Mesendoderm (in vitro differentiated cells): Measurements from ENCODE around the gene HAUS2.

ENCODE experiments used
- DNase-seq: peaks from one replicate; pipeline ENCODE4 v3.0.0; 2013
- H2AK5ac ChIP-seq: 2 replicates; pipeline ENCODE4 v1.6.1; 2013; ENCODE audit warnings: low read length, inconsistent platforms
- H2BK120ac ChIP-seq: 2 replicates; pipeline ENCODE4 v1.6.1; 2013; ENCODE audit warnings: low read depth, mild to moderate bottlenecking, low read length, moderate library complexity, mixed read lengths
- H2BK15ac ChIP-seq: replicated peaks from 2 replicates; pipeline ENCODE4 v1.6.1; 2013; ENCODE audit warnings: low read depth, mild to moderate bottlenecking, moderate library complexity
- H2BK5ac ChIP-seq: 2 replicates; pipeline ENCODE4 v1.6.1; 2013; ENCODE audit warnings: low read length, inconsistent platforms
- H3K18ac ChIP-seq: 2 replicates; pipeline ENCODE4 v1.6.1; 2013; ENCODE audit warnings: mild to moderate bottlenecking, low read length, mixed read lengths
- H3K23ac ChIP-seq: one replicate; pipeline ENCODE4 v1.6.1; 2013; ENCODE audit warnings: low read length
- H3K27ac ChIP-seq: 2 replicates; pipeline ENCODE4 v1.5.1; 2013; ENCODE audit warnings: low read depth, mild to moderate bottlenecking, inconsistent platforms, low read length, moderate library complexity
- H3K27me3 ChIP-seq: 2 replicates; pipeline ENCODE4 v1.6.1; 2013; ENCODE audit warnings: low read length, control low read depth, mild to moderate bottlenecking, inconsistent platforms; ENCODE audit not compliant: insufficient read depth, poor library complexity
- H3K36me3 ChIP-seq: 2 replicates; pipeline ENCODE4 v1.6.1; 2013; ENCODE audit warnings: low read length, inconsistent platforms; ENCODE audit not compliant: control insufficient read depth, insufficient read depth
- H3K4ac ChIP-seq: one replicate; pipeline ENCODE4 v1.6.1; 2013; ENCODE audit warnings: low read depth, mild to moderate bottlenecking, low read length, moderate library complexity
- H3K4me1 ChIP-seq: 2 replicates; pipeline ENCODE4 v1.6.1; 2013; ENCODE audit warnings: low read depth, low read length, inconsistent platforms; ENCODE audit not compliant: control insufficient read depth
- H3K4me2 ChIP-seq: 2 replicates; pipeline ENCODE4 v1.6.1; 2013; ENCODE audit warnings: low read length
- H3K4me3 ChIP-seq: 2 replicates; pipeline ENCODE4 v1.5.1; 2013; ENCODE audit warnings: mild to moderate bottlenecking, low read length
- H3K56ac ChIP-seq: one replicate; pipeline ENCODE4 v1.6.1; 2013; ENCODE audit warnings: low read length
- H3K79me1 ChIP-seq: 2 replicates; pipeline ENCODE4 v1.6.1; 2013; ENCODE audit warnings: low read length, inconsistent platforms
- H3K79me2 ChIP-seq: 2 replicates; pipeline ENCODE4 v1.6.1; 2013; ENCODE audit warnings: mild to moderate bottlenecking, low read length; ENCODE audit not compliant: control insufficient read depth, insufficient read depth
- H3K9ac ChIP-seq: 2 replicates; pipeline ENCODE4 v1.6.1; 2013; ENCODE audit warnings: low read length, inconsistent platforms
- H4K5ac ChIP-seq: one replicate; pipeline ENCODE4 v1.6.1; 2013; ENCODE audit warnings: low read length
- H4K8ac ChIP-seq: one replicate; pipeline ENCODE4 v1.6.1; 2013; ENCODE audit warnings: low read depth, mild to moderate bottlenecking, control low read depth, low read length, moderate library complexity
- WGBS: extraction: QIAGEN DNeasy Blood & Tissue Kit; methylation state at CpG from one replicate; pipeline ENCODE4 v1.1.7; 2013; ENCODE audit warnings: low lambda C conversion rate, missing lambda C conversion rate; ENCODE audit not compliant: insufficient coverage; ENCODE audit errors: extremely low coverage; 5-methylcytosine and 5-hydroxymethylcytosine counted together

The HAUS2 gene

DNA sequence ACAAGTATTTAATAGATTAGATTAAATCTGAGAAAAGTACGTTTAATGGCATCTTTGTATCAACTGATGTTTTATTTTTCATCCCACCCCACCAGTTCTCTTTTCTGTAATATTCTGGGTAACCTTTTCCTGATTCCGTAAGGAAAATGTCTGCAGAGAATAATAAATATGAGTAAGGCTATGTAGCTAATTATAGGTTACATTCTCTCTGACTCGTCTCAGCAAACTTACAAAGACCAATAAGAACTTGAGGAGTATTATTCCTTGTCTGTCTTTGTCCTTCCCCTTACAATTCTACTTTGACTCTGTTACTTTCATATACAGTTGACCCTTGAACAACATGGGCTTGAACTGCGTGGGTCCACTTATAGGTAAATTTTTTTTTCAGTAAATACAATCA, 41.1 kb upstream of the HAUS2 start:
- no CpG with 5 or more reads among the region's 4 CpGs for WGBS
- no peak overlapping the region for H2BK120ac ChIP-seq
- H3K9ac ChIP-seq = no peak overlapping the region
- H2AK5ac ChIP-seq = no peak overlapping the region
- H3K36me3 ChIP-seq = no peaks in the 10 kb centered on the region
- H3K79me1 ChIP-seq = peaks cover 8% of the 10 kb centered on the region
- no peak overlapping the region for H3K4me2 ChIP-seq
- no peak overlapping the region for H3K4ac ChIP-seq
- H3K27ac ChIP-seq = no peak overlapping the region
- H4K5ac ChIP-seq = no peak overlapping the region
- H3K4me1 ChIP-seq = no peaks in the 10 kb centered on the region
- no peaks in the 10 kb centered on the region for H3K27me3 ChIP-seq
- H3K18ac ChIP-seq = no peak overlapping the region
- H4K8ac ChIP-seq = no peak overlapping the region
- no peak overlapping the region for H3K56ac ChIP-seq
- H2BK15ac ChIP-seq = no peak overlapping the region
- no peak overlapping the region for H3K4me3 ChIP-seq
- H3K23ac ChIP-seq = no peak overlapping the region
- no peak for DNase-seq
- no peak overlapping the region for H2BK5ac ChIP-seq
- peaks cover 2% of the 10 kb centered on the region for H3K79me2 ChIP-seq

DNA sequence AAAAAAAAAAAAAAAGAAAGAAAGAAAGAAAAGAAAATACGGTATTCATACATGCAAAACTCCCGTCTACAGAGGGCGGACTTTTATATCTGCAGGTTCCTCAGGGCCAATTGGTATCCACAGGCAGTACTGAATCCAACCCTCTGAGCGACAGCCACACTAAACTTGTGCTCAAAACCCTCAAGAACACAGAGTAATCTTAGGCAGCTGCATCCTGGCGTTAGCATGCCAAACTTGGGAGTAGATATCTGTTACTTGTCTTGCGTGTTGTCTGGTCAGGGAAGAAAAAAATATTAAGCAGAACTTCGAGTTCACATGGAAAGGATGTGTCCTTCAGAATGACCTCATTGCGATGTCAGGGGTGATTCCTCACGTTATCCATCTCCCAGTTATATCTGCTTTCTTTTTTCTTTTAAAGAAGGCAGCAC, 40.4 kb upstream of the HAUS2 start:
- Histone ChIP-seq H3K4ac (no peak overlapping the region), H3K56ac (no peak overlapping the region), H2BK120ac (no peak overlapping the region), H3K27me3 (no peaks in the 10 kb centered on the region), H3K18ac (no peak overlapping the region), H2BK15ac (no peak overlapping the region), H3K23ac (no peak overlapping the region), H3K79me1 (peaks cover 5% of the 10 kb centered on the region), H2BK5ac (no peak overlapping the region), H3K4me1 (no peaks in the 10 kb centered on the region), H2AK5ac (no peak overlapping the region), H3K36me3 (no peaks in the 10 kb centered on the region), H3K27ac (no peak overlapping the region), H3K79me2 (peaks cover 2% of the 10 kb centered on the region), H4K5ac (no peak overlapping the region), H4K8ac (no peak overlapping the region), H3K4me2 (no peak overlapping the region), H3K9ac (no peak overlapping the region), H3K4me3 (no peak overlapping the region)
- no peak for DNase-seq
- whole genome bisulfite sequencing = no CpG with 5 or more reads among the region's 9 CpGs

DNA sequence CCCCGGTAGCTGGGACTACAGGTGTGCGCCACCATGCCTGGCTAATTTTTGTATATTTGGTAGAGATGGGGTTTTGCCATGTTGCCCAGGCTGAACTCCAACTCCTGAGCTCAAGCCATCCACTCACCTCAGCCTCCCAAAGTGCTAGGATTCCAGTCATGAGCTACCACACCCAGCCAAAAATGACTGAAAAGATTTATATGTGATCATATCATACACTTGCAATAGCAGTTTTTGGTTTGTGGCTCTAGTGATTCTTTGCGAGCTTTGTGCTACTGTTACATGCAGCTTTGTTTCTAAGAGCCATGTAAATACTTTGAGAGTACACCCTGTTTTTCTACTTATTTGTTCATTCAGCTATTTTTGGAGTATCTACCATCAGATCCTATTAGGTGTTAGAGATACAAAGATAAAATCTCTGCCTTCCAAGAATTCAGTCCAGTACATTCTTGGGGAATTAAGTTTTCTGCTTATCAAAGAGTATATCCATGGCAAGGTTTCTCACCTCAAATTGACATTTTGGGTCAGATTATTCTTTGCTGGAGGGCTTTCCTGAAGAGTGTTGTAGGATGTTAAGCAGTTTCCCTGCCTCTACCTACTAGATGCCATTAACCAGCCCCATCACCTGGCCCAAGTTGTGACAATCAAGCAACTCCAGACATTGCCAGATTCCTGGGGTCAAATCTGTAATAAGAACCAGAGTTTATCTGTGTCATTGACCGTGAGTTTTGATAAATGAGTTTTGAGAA, 38.2 kb upstream of the HAUS2 start:
- no peak overlapping the region for H2BK5ac ChIP-seq
- no peak overlapping the region for H2BK15ac ChIP-seq
- no peak overlapping the region for H4K8ac ChIP-seq
- no peaks in the 10 kb centered on the region for H3K4me1 ChIP-seq
- H4K5ac ChIP-seq = no peak overlapping the region
- DNase-seq = no peak
- H3K4me2 ChIP-seq = no peak overlapping the region
- no peak overlapping the region for H2AK5ac ChIP-seq
- H3K79me1 ChIP-seq = peaks cover 5% of the 10 kb centered on the region
- no peak overlapping the region for H3K4ac ChIP-seq
- H3K79me2 ChIP-seq = peaks cover 2% of the 10 kb centered on the region
- no peak overlapping the region for H3K4me3 ChIP-seq
- WGBS = no CpG with 5 or more reads among the region's 4 CpGs
- H3K36me3 ChIP-seq = no peaks in the 10 kb centered on the region
- no peaks in the 10 kb centered on the region for H3K27me3 ChIP-seq
- no peak overlapping the region for H3K18ac ChIP-seq
- no peak overlapping the region for H3K56ac ChIP-seq
- H3K9ac ChIP-seq = no peak overlapping the region
- no peak overlapping the region for H2BK120ac ChIP-seq
- H3K27ac ChIP-seq = no peak overlapping the region
- no peak overlapping the region for H3K23ac ChIP-seq

DNA sequence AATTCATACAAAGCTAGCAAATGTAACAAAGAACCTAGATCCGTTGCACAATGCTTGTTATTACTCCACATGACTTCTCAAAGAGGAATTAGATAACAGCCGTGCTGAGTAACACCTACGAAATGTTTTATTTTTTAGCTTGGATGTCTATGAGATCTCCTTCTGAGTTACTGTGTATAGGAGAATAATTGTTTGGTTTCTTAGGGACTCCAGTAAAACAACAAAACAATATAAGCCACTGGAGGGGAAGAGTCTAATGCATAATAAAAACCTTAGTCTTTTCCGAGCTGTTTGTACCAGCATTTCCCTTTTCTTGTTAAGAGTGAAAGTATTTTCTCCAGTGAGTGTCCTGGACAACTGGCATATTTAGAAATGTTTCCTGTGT, 37.6 kb upstream of the HAUS2 start:
- DNase-seq = no peak
- WGBS = no CpG with 5 or more reads among the region's 4 CpGs
- no peak overlapping the region for H4K8ac ChIP-seq
- no peak overlapping the region for H3K56ac ChIP-seq
- no peak overlapping the region for H2BK120ac ChIP-seq
- H3K27me3 ChIP-seq = no peaks in the 10 kb centered on the region
- no peak overlapping the region for H4K5ac ChIP-seq
- no peak overlapping the region for H3K9ac ChIP-seq
- H3K4me1 ChIP-seq = no peaks in the 10 kb centered on the region
- H3K23ac ChIP-seq = no peak overlapping the region
- no peak overlapping the region for H3K18ac ChIP-seq
- no peaks in the 10 kb centered on the region for H3K36me3 ChIP-seq
- H3K27ac ChIP-seq = no peak overlapping the region
- peaks cover 2% of the 10 kb centered on the region for H3K79me2 ChIP-seq
- H3K4me2 ChIP-seq = no peak overlapping the region
- H2BK5ac ChIP-seq = no peak overlapping the region
- H2AK5ac ChIP-seq = no peak overlapping the region
- no peak overlapping the region for H3K4me3 ChIP-seq
- peaks cover 5% of the 10 kb centered on the region for H3K79me1 ChIP-seq
- no peak overlapping the region for H2BK15ac ChIP-seq
- no peak overlapping the region for H3K4ac ChIP-seq

DNA sequence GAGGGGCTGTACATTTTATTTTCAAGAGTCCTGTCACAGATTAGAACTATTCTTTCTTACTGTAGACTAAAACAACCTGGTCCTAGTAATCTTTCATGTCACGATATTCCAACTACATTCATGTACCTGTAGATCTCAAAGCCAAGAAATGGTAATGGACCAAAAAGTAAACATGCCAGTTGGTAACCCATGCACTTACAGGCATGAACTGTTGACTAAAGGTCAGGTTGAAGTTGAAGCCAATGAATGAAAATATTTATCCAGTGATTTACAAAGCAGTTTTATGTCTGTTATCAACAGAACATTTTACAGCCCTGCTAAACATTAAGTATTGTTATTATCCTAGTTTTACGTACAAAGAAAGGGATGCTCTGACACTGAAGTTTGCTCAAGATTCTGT, 25.3 kb upstream of the HAUS2 start:
- no peak overlapping the region for H4K8ac ChIP-seq
- no peaks in the 10 kb centered on the region for H3K27me3 ChIP-seq
- H3K4me2 ChIP-seq = no peak overlapping the region
- DNase-seq = no peak
- H4K5ac ChIP-seq = no peak overlapping the region
- H3K36me3 ChIP-seq = no peaks in the 10 kb centered on the region
- no peak overlapping the region for H2AK5ac ChIP-seq
- H3K4ac ChIP-seq = no peak overlapping the region
- H3K4me1 ChIP-seq = no peaks in the 10 kb centered on the region
- no peak overlapping the region for H2BK5ac ChIP-seq
- no CpG with 5 or more reads among the region's 2 CpGs for WGBS
- H2BK15ac ChIP-seq = no peak overlapping the region
- H3K56ac ChIP-seq = no peak overlapping the region
- no peaks in the 10 kb centered on the region for H3K79me2 ChIP-seq
- no peak overlapping the region for H3K23ac ChIP-seq
- no peaks in the 10 kb centered on the region for H3K79me1 ChIP-seq
- no peak overlapping the region for H3K18ac ChIP-seq
- no peak overlapping the region for H3K9ac ChIP-seq
- no peak overlapping the region for H3K27ac ChIP-seq
- no peak overlapping the region for H3K4me3 ChIP-seq
- H2BK120ac ChIP-seq = no peak overlapping the region

DNA sequence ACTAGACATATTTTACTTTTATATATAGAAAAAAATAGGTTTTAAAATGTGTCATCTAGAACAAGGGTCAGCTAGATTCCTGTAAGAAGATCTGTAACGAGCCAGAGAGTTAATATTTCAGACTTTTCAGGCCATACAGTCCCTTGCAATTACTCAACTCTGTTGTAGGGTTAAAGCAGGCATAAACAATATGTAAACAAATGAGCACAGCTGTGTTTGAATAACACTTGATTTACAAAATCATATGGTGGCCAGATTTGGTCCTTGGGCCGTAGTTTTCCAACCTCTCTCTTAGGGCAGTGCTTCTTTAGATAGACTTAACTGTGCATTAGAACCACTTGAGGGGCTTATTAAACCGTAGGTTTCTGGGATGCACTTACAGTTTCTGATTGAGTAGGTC, 19.7 kb upstream of the HAUS2 start:
- no CpG with 5 or more reads among the region's 3 CpGs for WGBS
- DNase-seq = no peak
- H3K36me3 ChIP-seq = peaks cover 2% of the 10 kb centered on the region

More for the DNA sequence above, 19.7 kb upstream of the HAUS2 start:
- Histone ChIP-seq H2AK5ac (no peak overlapping the region), H3K4me3 (no peak overlapping the region), H4K8ac (no peak overlapping the region), H4K5ac (no peak overlapping the region), H3K9ac (no peak overlapping the region), H3K4me2 (no peak overlapping the region), H3K4ac (no peak overlapping the region), H3K27ac (no peak overlapping the region), H3K27me3 (no peaks in the 10 kb centered on the region), H2BK5ac (no peak overlapping the region), H3K56ac (no peak overlapping the region), H3K23ac (no peak overlapping the region), H2BK15ac (no peak overlapping the region), H2BK120ac (no peak overlapping the region), H3K79me2 (no peaks in the 10 kb centered on the region), H3K79me1 (no peaks in the 10 kb centered on the region), H3K18ac (no peak overlapping the region), H3K4me1 (no peaks in the 10 kb centered on the region)
